DOHH2 (cell line): Measurements from ENCODE around the gene DPP6.

Experiments used
- H3F3A ChIP-seq: fragments of 200-600 bp; sonication (generic), shearing (Covaris generic); 2 replicates; pipeline ENCODE4 v1.6.0; 2016; ENCODE audit warnings: antibody characterized with exemption, mild to moderate bottlenecking; ENCODE audit not compliant: control insufficient read depth, insufficient read depth
- H3K27ac ChIP-seq: fragments of 200-600 bp; sonication (generic); 2 replicates; pipeline ENCODE4 v1.5.1; 2014; ENCODE audit warnings: low read depth, mild to moderate bottlenecking, low read length, moderate library complexity
- H3K27me3 ChIP-seq: fragments of 200-600 bp; sonication (generic); 2 replicates; pipeline ENCODE4 v1.6.1; 2014; ENCODE audit warnings: mild to moderate bottlenecking, low read length, mixed read lengths; ENCODE audit not compliant: control insufficient read depth
- H3K36me3 ChIP-seq: fragments of 200-600 bp; sonication (generic); 2 replicates; pipeline ENCODE4 v1.6.1; 2014; ENCODE audit warnings: mild to moderate bottlenecking, low read length, moderate library complexity, mixed read lengths; ENCODE audit not compliant: control insufficient read depth
- H3K4me1 ChIP-seq: fragments of 200-600 bp; sonication (generic); 2 replicates; pipeline ENCODE4 v1.6.1; 2014; ENCODE audit warnings: mild to moderate bottlenecking, low read length, mixed read lengths; ENCODE audit not compliant: control insufficient read depth
- H3K4me2 ChIP-seq: fragments of 200-600 bp; sonication (generic); 2 replicates; pipeline ENCODE4 v1.6.0; 2014; ENCODE audit warnings: mild to moderate bottlenecking, low read length, moderate library complexity
- H3K4me3 ChIP-seq: fragments of 200-600 bp; sonication (generic); 2 replicates; pipeline ENCODE4 v1.5.1; 2014; ENCODE audit warnings: mild to moderate bottlenecking, low read length, mixed read lengths
- H3K79me2 ChIP-seq: fragments of 200-600 bp; sonication (generic); 2 replicates; pipeline ENCODE4 v1.6.1; 2014; ENCODE audit warnings: mild to moderate bottlenecking, low read length, mixed read lengths; ENCODE audit not compliant: control insufficient read depth
- H3K9me2 ChIP-seq: fragments of 200-600 bp; sonication (generic); replicated peaks from 2 replicates; pipeline ENCODE4 v1.6.1; 2014; ENCODE audit warnings: mild to moderate bottlenecking, low read length, mixed read lengths; ENCODE audit not compliant: control insufficient read depth
- H3K9me3 ChIP-seq: fragments of 200-600 bp; sonication (generic); 2 replicates; pipeline ENCODE4 v1.6.1; 2014; ENCODE audit warnings: antibody characterized with exemption, low read length, mixed read lengths; ENCODE audit not compliant: control insufficient read depth, insufficient read depth
- H4K20me1 ChIP-seq: fragments of 200-600 bp; sonication (generic); 2 replicates; pipeline ENCODE4 v1.6.0; 2014; ENCODE audit warnings: low read depth, mild to moderate bottlenecking, antibody characterized with exemption, low read length, moderate library complexity; ENCODE audit not compliant: control insufficient read depth, insufficient read depth
- CTCF ChIP-seq: fragments of 200-600 bp; sonication (generic); IDR thresholded peaks from one replicate; pipeline ENCODE4 v1.5.1; 2014; ENCODE audit warnings: antibody characterized with exemption, mild to moderate bottlenecking, low read depth, low read length; ENCODE audit not compliant: poor library complexity, severe bottlenecking
- EZH2phosphoT487 ChIP-seq: fragments of 200-600 bp; sonication (generic); IDR thresholded peaks from 2 replicates; pipeline ENCODE4 v1.6.1; 2017; ENCODE audit warnings: borderline replicate concordance, mild to moderate bottlenecking, antibody characterized with exemption, low read length, moderate library complexity, mixed read lengths

The DPP6 gene

DNA sequence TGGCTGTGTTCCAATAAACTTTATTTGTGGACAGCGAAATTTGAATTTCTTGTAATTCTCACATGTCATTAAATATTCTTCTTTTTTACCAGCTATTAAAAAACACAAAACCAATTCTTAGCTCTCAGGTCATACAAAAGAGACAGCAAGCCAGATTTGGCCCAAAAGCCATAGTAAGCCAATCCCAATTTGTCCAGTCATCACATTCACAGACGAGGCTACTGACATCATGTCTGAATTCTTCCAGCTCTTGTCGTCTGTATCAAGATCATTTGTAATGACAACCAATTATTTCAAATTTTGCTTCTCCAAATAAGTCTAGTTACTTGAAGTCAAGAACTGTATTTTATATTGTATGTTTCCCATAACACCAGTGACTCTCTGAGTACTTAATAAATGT lies 684.2 kb downstream of the DPP6 start:
- Histone ChIP-seq H3K36me3 (no peaks in the 10 kb centered on the region), H3K79me2 (no peaks in the 10 kb centered on the region), H3K4me2 (no peak overlapping the region), H3K9me3 (no peaks in the 10 kb centered on the region), H3F3A (no peaks in the 10 kb centered on the region), H4K20me1 (no peaks in the 10 kb centered on the region), H3K4me3 (no peak overlapping the region), H3K9me2 (no peaks in the 10 kb centered on the region), H3K27ac (no peak overlapping the region), H3K27me3 (no peaks in the 10 kb centered on the region), H3K4me1 (no peaks in the 10 kb centered on the region)
- no peak for TF ChIP-seq EZH2phosphoT487

DNA sequence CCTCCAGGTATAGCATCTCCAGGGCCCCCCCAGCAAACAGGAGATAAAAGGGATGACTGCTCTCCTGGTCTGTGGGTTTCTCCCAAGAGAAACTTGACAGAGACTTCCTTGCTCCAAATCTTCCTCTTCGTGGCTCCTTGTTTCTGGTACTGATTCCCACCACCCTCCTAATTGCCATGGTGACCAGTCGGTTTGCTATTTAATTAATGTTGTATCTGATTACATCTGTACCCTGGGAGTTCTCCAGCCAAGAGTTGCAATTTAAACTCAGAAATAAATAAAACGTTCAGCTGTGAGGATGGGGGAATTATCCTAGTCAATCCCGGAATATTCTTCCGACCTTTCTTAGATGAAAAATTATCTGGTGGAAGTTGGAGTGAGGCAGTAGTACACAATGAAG lies 686.0 kb downstream of the DPP6 start:
- H3K4me3 ChIP-seq, result no peak overlapping the region
- H3K9me2 ChIP-seq, result no peaks in the 10 kb centered on the region
- no peaks in the 10 kb centered on the region for H3K4me1 ChIP-seq
- H3K79me2 ChIP-seq, result no peaks in the 10 kb centered on the region
- H3K4me2 ChIP-seq, result no peak overlapping the region
- no peaks in the 10 kb centered on the region for H3F3A ChIP-seq
- H4K20me1 ChIP-seq, result no peaks in the 10 kb centered on the region
- no peak for TF ChIP-seq CTCF
- no peak for TF ChIP-seq EZH2phosphoT487
- no peak overlapping the region for H3K27ac ChIP-seq
- no peaks in the 10 kb centered on the region for H3K27me3 ChIP-seq
- no peaks in the 10 kb centered on the region for H3K9me3 ChIP-seq
- no peaks in the 10 kb centered on the region for H3K36me3 ChIP-seq

DNA sequence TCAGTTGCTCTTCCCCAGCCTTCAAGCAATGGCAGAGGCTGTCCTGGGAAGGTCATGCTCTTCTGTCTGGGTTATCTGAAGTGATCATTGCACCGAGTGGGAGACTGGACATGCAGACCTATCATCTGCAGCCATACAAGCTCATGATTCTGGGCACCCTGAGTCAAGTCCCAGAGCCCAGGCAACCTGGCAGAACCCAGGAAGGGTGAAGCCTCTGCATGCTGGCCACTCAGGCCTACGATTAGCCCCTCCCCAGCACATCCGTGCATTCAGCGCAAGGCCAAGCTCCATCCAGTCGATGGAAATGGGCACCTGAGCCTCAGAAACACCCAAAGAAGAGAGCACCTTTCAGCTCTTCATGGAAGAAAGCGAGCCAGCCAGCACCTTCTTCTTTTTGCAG lies 688.9 kb downstream of the DPP6 start:
- no peaks in the 10 kb centered on the region for H3K9me2 ChIP-seq
- no peaks in the 10 kb centered on the region for H3F3A ChIP-seq
- no peak overlapping the region for H3K4me3 ChIP-seq
- no peaks in the 10 kb centered on the region for H3K9me3 ChIP-seq
- no peak overlapping the region for H3K27ac ChIP-seq
- no peaks in the 10 kb centered on the region for H3K27me3 ChIP-seq
- no peaks in the 10 kb centered on the region for H3K79me2 ChIP-seq
- H3K4me2 ChIP-seq, result no peak overlapping the region
- no peaks in the 10 kb centered on the region for H3K4me1 ChIP-seq
- TF ChIP-seq EZH2phosphoT487 (no peak), CTCF (no peak)
- no peaks in the 10 kb centered on the region for H3K36me3 ChIP-seq
- no peaks in the 10 kb centered on the region for H4K20me1 ChIP-seq

- H3K4me2 ChIP-seq, result no peak overlapping the region
- no peaks in the 10 kb centered on the region for H3K4me1 ChIP-seq
- no peaks in the 10 kb centered on the region for H3K36me3 ChIP-seq
- no peaks in the 10 kb centered on the region for H3K27me3 ChIP-seq
- no peaks in the 10 kb centered on the region for H3K79me2 ChIP-seq
- H3K4me3 ChIP-seq, result no peak overlapping the region
- no peaks in the 10 kb centered on the region for H3K9me2 ChIP-seq
- H3F3A ChIP-seq, result no peaks in the 10 kb centered on the region
- TF ChIP-seq CTCF (no peak), EZH2phosphoT487 (no peak)
- no peak overlapping the region for H3K27ac ChIP-seq
- no peaks in the 10 kb centered on the region for H3K9me3 ChIP-seq
- H4K20me1 ChIP-seq, result no peaks in the 10 kb centered on the region
Observed at GRCh38 chr7:154743206-154743605, 691.0 kb downstream of the DPP6 start.
